Stimulated activated CD4-positive, alpha-beta T cell treated with anti-CD3 and anti-CD28 coated beads, Interleukin-4, amount 100 ng/mL, for 1 hour (primary cell): ENCODE results near the gene EPHA4.

Experiments used
- DNase-seq: peaks from one replicate; pipeline ENCODE4 v3.0.0-alpha.2; 2020

Gene EPHA4

DNA sequence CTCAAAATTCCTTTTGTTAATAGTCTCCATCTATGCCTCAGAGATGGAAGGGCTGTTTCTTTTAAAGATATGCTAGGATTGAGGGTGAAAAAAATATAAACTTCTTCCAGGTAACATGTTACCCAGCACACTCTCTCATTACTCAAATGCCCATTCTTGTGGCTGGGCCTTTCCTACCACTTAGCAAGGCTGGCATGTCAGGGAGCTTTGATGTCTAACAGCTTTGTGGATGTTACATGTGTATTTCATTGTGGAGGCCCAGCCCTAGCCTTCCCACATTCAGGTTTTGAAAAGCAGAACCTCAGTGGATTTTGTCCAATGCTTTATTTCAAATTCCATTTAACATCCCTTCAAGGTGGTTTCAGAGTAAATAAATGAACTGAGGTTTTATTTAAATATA lies 191.4 kb downstream of the EPHA4 start:
- DNase-seq = no peak

DNA sequence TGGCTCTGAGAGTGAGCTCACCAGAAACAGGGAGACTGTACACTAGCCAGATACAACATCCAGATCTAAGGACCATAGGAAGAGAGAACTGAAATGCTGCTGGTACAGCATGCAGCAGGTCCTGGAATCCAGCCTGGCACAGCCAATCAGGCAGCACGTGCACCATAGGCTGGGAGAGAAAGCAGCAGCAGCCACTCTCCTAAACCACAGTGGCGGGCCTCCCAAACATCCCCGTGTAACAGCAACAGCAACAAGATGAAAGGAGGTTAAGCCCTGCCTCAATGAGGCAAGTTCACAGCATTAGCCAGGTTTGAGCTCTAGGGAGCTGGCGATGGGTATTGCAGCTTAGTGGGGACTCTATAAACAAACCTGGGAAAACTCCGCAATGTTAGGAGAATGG lies 192.0 kb downstream of the EPHA4 start:
- DNase-seq = no peak

DNA sequence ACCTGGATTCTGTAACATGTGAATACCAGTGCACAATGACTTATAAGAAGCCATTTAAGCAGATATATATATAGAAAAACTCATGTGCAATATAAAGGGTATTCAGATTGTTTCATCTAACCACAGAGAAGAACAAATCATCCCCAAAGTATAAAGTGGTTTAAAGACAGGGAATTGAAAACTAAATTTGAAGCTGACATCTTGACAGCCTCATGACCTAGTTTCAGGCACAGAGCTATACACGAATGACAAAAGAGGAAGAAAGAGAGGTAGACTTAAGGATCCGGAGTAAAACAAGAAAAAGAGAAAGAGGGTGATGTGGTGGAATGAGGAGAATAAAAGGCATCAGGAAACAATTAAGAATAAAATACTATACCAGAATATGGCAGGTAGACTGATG lies 194.5 kb downstream of the EPHA4 start:
- DNase-seq = no peak

DNA sequence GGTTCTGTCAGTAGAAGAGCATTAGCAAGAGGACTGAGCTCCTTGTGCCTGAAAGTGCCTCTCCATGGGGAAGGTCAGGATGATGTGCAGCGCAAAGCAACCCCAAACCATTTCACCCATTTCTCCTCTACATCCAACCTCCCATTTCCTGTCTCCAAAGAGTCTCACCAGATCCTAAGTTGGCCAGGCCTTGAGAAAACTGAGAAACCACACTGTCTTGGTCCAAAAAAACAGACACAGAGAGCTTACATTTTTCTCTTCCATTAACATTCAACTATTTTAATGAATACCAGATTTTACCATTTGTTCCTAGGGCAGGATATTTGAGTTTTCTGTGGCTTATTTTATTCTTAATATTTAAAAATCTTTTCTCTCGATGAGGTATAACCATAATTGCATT lies 195.0 kb downstream of the EPHA4 start:
- no peak for DNase-seq

- DNase-seq = no peak
These were observed 197.9 kb downstream of the EPHA4 start for GRCh38 chr2:221374234-221374633.

- no peak for DNase-seq
These were observed 199.2 kb downstream of the EPHA4 start for GRCh38 chr2:221372907-221373306.

DNA sequence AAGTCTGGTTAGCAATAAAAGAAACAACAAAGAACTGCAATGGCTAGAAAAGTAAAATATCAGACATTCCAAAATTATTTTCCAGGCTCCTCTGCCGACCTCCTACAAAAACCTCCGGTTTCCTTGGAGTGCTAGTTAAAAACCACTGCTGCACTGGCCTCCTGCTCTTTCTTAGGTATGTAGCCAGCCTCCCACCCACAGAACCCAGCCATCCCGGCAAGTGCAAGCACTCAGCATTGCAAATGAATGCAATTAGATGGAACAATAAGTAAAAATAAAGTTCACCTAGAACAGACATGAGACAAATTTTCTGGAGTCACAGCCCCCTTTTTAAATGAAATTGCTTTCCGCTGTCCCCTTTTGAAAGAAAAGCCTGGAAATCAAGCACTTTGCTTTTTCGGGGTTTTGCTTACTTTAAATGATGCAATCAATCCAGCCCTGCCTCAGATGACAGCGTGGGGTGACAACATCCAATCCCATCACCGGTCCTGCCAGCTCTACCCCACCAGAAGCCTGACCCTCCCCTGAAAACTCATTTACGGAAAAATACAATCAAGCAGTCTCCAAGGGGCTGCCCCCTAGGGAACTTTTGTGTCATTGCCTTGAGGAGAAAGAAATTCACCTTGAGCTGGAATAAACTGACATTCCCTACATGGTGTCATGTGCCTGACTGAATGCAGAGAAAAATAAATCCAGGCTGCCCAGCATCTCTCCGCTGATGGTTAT lies 199.8 kb downstream of the EPHA4 start:
- DNase-seq = no peak

GRCh38 chr2:221371347-221371746 lies 200.8 kb downstream of the EPHA4 start:
- DNase-seq = no peak

GRCh38 chr2:221370857-221371211 lies 201.3 kb downstream of the EPHA4 start:
- DNase-seq = no peak

- no peak for DNase-seq
These were observed 201.8 kb downstream of the EPHA4 start for GRCh38 chr2:221370076-221370856.
